ENCODE measurements around the gene IGFL1.
"Not testable (repeated sequence)": the region's sequence is repeated elsewhere in the genome, so short reads cannot be mapped to it uniquely, and the experiment has no call there.

Gene IGFL1

DNA sequence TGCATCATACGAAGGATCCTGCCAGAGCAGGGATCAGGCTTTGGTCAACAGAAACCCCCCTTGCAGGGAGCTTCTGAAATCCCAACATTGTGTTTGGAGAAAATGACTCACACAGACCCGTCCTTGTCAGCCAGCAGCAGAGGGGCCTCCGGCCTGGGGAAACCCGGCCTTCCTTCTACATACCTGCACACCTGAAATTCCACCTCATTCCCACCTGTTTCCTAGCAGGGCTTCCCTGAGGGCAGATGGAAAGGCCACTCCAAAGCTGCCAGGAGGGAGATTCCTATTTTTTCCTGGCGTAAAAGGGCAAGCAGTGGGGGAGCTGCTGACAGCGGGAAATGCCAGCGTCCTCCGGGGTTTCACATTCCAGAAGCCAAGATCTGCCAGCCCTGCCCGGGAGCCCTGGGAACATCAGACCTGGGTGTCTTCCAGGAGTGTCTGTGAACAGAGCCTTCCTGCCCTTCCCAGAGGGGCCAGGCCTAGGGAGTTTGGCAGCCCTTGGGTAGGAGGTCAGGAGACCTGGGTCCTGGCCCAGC lies 3.0 kb upstream of the IGFL1 start:
- DNase-seq = no peak

DNA sequence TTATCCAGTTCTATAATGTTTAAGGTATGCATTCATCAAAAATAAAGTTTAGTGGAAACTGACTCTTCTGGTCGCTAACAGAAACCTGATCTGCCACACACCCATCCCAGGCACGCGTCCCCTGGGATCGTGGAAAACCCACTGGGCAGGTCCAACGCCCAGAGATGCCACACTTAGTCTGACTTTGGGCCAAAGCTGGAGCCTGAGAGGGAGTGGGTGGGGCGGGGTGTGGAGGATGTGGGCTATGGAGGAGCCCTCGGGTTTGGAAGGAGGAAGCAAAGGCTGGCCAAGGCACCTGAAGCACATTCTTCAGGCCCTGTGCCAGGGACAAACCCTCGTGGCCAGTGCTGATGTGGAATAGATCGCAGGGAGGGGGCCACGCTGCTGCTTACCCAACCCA lies 2.5 kb downstream of the IGFL1 start:
- DNase-seq = no peak

DNA sequence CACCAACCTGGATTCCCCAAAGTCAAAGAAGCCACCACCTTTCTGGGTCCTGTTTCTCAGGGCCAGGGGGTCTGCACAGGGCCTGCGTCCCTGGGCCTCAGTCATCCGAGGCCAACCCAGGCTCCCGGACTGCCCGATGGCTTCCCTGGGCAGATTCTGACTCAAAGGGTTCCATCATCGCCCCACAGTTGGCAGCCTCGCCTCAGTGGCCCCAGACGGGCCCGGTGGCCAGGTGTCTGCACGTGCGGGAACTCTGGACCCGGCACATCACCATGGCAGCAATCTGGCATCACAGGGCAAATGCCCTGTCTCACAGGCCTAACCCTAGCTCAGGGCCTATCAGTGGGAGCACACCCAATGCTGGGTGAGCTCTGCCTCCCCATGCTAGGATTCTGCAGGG lies 2.9 kb downstream of the IGFL1 start:
- no peak for DNase-seq

DNA sequence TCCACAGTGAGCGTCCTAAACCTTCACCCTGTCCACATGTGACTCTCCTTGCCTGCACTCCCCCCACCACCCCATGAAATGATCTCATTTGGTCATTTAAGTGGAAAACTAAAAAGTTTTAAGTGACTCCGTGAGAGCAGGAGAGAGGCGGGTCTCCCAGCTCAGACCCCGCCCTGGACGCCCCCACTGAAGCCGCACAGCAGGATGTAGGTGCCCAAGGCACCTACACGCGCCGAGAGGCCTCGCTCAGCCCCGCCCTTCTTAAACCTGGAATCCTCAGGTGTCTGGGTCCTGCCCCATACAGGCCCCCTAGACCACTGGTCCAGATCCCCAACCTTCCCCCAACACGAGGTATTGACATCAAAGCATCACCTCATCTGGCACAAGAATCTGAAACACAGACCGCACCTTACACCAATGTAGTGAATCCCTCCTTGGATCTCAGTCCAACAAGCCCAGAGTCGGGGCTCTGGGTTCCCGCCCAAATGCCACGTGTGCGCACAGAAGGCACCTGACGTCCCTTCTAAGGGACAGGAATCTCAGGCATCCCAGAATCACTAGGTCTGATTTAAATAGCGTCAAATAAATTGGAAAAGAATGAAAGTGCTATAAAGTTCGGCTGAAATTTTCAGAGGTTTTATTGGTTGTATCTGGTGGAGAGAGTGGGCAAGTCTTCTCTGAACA lies 3.5 kb downstream of the IGFL1 start:
- DNase-seq = no peak

DNA sequence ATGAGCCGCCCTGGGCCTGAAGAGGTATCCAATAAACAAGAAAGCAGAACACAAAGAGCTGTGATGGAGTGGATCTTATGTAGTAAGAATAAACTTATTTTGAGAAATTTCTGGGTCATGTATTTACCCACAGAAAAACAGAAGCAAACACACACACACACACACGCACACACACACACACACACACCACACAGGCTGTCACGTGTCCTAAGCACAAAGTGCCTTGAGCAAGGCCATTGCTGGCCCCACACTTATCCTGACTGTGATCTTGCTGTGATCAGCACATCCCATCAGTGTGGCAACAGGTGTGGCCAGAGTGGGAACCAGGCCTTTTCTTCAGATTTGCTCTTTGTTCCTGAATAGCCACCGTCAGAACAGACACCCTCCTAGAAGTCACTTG lies 4.3 kb downstream of the IGFL1 start:
- not testable (repeated sequence) for DNase-seq

DNA sequence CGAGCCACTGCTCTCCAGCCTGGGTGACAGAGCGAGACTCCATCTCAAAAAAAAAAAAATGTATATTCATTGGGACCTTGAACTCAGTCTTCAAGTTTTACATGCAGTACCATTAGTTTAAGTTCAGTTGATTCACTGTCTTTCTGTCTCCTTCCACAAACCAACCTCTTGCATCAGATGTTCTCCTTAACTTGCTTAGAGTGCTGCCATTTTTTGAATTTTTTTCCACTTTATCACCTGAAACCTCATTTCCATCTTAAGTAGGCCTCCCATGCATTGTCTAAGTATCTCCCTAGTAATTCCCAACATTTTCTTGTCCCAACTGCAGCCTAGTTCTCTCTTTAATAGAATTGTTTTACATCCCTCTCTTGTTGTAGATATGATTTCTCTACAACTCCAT lies 8.6 kb downstream of the IGFL1 start:
- DNase-seq = not testable (repeated sequence)

DNA sequence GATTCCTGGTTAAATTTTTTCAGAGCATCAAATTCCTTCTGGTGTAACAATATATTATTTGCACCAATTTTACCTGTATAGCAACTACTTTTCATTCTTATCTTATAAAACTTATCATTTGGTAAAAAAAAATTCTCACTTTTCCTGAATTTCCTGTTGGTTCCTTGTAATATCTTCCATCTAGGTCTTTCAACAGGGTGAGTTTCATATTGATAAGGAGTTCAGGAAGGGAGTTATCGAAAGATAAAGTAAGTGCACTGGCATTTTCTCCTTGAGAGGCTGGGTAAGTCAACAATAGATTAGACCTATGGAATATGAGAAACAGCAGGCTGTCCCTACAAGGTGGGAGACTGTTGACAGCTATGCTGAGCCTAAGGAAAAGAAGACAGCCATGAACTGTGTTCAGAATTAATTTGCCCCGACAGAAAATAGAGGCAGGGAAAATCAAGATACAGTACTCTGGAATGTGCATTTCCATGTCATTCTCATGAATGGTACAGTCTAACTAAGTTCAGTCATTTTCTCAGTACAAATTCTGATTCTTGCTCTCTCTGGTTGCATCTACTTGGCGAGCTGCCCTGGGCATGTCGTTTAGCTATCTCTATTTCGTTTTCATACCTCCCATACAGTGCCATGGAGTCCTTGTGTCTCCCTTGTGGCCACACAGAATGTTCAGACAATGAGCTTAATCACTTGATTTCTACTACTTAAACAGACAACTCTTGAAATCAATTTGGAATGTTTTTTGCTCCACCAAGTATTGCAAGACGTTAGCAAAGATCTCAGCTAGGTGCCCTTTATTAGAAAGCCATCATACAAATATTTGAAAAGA lies 9.9 kb downstream of the IGFL1 start:
- DNase-seq = no peak

DNA sequence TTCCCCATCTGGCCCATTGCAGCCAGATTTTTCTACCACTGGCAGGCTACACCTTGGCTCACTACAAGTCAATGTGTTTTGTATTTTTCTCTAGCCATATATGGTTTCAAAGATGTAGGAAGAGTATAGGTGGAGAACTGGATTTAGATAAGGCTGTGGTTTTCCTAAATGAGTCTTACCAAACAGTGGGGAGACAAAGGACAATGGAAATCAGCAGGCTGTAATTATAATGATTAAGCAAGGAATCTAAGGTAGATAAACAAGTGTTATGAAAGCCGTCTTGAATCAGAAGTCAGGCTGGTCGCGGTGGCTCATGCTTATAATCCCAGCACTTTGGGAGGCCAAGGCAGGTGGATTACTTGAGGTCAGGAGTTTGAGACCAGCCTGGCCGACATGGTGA lies 11.2 kb downstream of the IGFL1 start:
- no peak for DNase-seq

DNA sequence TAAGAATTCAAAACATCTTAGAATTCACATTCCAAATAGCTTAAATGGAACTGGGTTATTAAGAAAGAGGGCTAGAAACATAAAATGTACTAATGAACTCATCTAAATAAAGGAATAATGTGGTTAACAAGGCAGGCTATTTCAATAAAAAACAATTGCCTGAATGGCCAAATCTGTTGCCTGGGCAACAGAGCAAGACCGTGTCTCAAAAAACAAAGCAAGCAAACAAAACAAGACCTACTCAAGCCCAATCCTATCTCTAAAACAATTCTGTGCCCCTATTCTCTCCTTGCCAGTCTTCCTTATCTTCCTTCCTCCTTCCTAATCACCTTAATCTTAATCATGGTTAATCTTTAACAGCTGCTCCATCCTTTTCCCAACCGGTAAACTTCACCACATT lies 12.1 kb downstream of the IGFL1 start:
- DNase-seq = no peak

DNA sequence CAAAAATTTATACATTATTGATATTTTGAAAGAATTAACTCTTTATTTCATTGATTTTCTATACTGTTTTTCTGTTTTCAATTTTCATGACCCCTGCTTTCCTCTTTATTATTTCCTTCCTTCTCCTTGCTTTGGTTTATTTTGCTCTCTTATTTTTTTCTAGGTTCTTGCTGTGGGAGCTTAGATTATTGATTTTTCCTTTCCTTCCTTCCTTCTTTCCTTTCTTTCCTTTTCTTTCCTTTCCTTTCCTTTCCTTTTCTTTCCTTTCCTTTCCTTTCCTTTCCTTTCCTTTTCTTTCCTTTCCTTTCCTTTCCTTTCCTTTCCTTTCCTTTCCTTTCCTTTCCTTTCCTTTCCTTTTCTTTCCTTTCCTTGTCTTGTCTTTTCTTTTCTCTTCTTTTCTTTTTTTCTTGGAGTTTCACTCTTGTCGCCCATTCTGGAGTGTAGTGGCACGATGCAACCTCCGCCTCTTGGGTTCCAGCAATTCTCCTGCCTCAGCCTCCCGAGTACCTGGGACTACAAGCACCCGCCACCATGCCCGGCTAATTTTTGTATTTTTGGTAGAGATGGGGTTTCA lies 13.6 kb downstream of the IGFL1 start:
- DNase-seq = not testable (repeated sequence)

DNA sequence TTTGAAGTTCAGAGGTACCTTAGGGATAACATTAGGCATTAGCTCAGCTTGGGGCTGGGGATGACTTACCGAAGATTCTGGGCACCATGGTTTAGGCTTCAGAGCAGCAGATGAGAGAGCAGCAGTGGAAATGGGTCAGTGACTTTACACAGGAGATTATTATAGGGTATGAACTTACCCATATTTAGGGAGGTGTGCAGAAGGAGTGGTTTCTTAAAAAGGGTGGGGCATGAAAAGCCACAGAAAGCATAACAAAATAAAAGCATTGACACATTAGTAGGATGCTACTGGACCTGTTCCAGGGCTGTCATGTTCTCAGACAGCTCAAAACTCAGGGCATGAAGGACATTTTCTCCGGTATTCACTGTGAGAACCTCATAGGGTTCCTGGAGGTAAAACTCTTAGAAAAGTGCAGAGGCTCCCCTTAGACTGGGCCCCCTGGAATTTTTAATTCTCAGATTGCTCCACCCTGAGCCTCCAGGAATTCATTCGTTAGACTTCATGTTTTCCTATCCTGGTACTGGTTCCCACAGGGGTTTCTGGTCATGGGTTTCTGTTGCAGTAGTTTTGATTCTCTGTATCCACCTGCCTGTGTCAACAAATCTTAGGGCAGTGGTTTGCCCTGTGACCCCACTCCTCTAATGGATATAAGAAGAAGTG lies 20.7 kb downstream of the IGFL1 start:
- no peak for DNase-seq

DNA sequence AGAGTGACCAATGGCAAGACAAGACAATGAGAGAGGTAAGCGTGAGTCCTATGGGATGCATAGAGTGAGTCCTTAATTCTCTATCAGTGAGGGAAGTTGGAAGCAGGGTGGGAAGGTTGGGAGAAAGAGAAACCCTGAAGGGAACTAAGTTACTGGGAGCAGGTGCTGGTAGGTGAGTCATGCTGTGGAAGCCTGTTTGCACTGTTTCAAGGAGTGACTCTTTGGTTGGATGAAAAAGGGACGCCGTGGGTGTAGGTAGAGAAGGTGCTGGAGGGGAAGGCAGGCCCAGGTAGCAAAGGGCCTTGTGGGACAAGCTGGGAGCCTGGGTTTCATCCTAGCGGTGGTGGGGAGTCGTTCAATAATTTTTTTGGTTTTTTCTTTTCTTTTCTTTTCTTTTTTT lies 21.9 kb downstream of the IGFL1 start:
- DNase-seq = no peak

DNA sequence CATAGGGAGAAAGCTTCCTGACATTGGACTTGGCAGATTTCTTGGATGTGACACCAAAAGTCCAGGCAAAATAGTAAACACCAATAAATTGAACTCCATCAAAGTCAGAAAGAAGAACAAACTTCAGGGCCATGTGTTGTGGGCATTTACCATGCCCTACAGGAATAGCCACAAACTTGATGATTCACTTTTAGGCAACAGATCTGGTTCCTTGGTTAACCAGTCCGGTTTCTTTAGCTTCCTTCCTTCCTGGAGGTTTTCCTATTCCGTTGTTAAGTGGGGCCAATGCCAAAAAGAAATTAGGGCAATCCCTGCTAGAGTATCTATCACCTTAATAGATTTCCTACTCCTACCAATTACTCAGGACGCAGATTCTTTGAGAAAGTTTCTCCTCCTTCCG lies 25.2 kb downstream of the IGFL1 start:
- peak; percentile 51 for DNase-seq

DNA sequence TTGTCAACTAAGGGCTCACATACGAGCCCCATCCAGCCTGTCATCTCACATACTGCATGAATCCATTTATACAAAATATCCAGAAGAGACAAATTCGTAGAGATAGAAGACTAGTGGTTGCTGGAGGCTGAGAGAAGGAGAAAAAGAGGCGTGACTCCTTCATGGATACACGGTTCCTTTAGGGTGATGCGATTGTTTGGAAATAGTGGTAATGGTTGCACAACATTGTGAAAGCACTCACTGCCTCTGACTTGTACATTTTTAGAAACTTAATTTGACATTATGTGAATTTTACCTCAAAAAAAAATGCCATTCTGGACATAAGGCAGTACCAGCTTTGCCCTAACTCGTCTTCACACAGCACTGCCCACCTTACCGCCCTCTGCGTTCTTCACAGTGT lies 27.3 kb downstream of the IGFL1 start:
- peak; percentile 1 for DNase-seq

DNA sequence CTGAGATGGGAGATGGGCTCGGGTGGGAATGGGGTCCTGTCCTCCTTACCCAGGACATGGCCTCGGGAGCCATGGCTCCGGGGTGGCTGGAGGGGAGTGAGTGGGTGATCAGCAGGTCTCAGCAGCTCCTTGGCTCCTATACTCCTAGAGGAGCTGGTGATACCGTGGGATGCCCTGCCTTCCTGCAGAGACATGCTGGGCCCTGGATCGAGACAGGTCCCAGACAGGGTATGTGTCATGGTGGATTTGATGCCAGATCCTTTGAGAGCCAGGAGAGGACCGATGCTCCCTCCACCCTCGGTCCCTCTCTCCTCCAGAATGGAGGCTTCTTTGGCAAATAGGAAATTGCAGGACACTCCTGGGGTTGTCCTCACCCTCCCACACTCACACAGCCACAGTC lies 32.0 kb downstream of the IGFL1 start:
- not testable (repeated sequence) for DNase-seq

DNA sequence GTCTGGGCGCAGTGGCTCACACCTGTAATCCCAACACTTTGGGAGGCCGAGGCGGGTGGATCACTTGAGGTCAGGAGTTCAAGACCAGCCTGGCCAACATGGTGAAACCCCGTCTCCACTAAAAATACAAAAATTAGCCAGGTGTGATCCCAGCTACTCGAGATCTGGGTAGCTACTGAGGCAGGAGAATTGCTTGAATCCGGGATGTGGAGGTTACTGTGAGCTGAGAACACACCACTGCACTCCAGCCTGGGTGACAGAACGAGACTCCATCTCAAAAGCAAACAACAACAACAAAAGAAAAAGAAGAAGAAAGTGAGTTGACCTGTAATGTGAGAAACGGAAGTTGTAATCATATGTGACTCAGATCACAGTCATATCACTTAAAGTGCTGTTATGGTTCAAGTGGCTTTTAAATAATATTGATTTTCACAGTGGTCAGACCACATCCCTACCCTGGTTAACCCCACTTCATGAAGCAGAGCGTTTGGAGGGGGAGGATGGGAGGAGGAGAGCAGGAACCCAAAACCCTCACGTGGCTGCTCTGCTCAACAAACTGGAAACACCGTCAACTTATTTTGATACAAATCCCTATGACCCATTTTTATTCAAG lies 33.2 kb downstream of the IGFL1 start:
- DNase-seq = peak; percentile 31

DNA sequence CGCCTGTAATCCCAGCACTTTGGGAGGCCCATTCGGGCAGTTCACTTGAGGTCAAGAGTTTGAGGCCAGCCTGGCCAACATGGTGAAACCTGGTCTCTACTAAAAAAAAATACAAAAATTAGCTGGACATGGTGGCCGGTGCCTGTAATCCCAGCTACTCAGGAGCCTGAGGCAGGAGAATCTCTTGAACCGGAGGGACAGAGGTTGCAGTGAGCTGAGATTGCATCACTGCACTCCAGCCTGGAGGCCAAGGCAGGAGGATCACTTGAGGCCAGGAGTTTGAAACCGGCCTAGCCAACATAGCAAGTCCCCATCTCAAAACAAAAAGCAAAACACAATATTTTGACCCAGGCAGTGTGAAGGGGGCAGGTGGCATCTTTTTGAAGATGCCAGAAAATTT lies 35.3 kb downstream of the IGFL1 start:
- not testable (repeated sequence) for DNase-seq

DNA sequence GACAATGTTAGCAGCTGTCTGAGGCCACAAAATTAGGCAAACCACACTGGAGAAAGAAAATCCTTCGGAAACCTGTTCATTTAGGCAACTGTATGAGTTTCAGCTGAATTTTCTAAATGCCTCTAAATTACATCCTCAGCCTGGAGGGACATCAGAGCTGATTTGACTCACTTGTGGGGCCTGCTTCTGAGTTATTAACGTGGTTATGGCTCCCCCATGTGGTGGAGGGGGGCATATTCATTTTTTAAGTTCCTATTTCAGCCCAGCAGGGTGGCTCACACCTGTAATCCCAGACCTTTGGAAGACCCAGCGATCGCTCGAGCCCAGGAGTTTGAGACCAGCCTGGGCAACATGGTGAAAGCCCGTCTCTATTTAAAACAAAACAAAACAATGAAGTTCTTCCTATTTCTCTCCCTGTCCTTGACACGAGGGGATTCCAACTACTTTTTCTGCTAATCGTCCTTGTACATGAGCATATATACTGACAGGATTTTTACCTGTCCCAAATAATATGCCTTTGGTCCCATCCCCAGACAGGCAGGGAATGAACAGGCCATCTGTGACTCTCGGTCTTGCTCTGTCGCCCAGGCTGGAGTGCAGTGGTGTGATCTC lies 35.8 kb downstream of the IGFL1 start:
- peak; percentile 28 for DNase-seq

DNA sequence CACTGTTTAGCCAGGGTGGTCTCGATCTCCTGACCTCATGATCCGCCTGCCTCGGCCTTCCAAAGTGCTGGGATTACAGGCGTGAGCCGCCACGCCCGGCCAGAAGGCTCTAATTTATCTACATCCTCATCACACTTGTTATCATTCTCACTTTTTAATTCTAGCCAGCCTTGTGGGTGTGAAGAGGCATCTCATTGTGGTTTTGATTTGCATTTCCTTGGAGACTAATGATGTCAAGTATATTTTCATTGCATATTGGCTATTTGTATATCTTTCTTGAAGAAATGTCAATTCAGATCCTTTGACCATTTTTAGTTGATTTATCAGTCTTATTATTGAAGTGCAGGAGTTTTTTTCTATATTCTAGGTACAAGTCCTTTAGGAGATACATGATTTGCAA lies 39.6 kb downstream of the IGFL1 start:
- DNase-seq = no peak

DNA sequence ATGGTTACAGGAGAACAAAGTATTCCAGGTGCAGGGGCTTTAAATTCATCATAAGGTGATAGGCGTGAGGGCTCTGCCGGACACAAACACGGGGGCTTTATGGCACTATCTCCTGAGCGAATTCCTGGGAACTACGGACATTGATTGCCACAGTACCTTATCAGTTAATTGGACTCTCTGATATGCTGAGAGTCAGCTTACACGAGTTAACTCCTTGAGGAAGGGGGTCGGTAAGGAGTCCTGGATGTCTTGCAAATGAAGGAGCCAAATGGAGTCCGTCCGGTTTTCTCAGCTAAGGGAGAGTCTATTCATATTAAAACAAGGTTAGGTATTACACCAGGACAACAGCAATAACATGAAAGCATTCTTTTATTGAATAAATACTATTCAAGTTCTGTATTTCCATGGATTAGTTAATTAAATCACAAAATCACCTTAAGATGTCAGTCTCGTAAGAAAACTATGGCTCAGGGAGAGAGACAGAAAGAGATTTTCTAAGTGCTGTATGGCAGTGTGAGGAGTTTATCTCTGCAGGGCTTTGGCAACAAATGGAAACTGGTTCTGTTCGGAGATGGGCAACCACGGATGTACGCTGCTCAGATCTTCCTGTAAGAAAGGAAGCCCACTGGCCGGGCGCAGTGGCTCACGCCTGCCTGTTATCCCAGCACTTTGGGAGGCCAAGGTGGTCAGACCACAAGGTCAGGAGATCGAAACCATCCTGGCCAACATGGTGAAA lies 41.1 kb downstream of the IGFL1 start:
- no peak for DNase-seq

DNA sequence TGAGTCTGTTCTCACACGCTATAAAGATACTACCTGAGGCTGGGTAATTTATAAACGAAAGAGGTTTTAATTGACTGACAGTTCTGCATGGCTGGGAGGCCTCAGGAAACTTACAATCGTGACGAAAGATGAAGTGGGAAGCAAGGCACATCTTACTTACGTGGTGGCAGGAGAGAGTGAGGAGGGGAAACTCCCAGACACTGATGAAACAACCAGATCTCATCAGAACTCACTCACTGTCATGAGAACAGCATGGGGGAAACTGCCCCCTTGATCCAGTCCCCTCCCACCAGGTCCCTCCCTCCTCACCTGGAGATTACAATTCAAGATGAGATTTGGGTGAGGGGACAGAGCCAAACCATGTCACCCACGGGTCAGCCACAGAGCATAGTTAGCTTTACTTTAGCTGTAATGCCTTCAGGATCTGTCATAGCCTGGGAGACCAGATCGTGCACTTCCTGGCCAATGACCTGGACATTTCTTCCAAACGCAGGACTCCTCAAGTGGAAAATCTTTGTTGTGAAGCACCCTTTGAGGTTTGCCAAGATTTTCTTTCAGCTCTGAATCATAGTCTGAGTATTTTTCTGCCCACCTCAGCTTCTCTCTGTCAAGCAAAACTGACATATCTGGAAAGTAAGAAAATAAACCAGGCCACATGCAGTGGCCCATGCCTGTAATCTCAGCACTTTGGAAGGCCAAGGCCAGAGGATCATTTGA lies 42.1 kb downstream of the IGFL1 start:
- DNase-seq = no peak
